ENCODE measurements around the gene PGPEP1.
"Not testable (repeated sequence)": the region's sequence is repeated elsewhere in the genome, so short reads cannot be mapped to it uniquely, and the experiment has no call there.

The PGPEP1 gene

GRCh38 chr19:18321734-18322102, 18.7 kb upstream of the PGPEP1 start:
- H3F3A ChIP-seq (ENCODE audit: insufficient read depth, low read length): 0 out of 2 replicates have a peak, but pooled peaks cover 5% of the 10 kb centered on the region
- peaks cover 40% of the 10 kb centered on the region for H3K4me1 ChIP-seq (ENCODE audit: insufficient read depth, low read length, severe bottlenecking)
- H2AFZ ChIP-seq (ENCODE audit: low read length): no peak overlapping the region
- peak overlapping the region; percentile 88 for H3K9ac ChIP-seq (ENCODE audit: low read length)
- H3K27ac ChIP-seq (ENCODE audit: low read depth, low read length, poor library complexity, severe bottlenecking): peak overlapping the region; percentile 67
- H3K9me2 ChIP-seq (ENCODE audit: low read depth, low read length): no peaks in the 10 kb centered on the region
- H3K9me3 ChIP-seq (ENCODE audit: low read length): no peaks in the 10 kb centered on the region
- H3K4me2 ChIP-seq (ENCODE audit: low read length): peak overlapping the region; percentile 98
- H4K20me1 ChIP-seq (ENCODE audit: insufficient read depth, low read length): no peaks in the 10 kb centered on the region
- no peaks in the 10 kb centered on the region for H3K27me3 ChIP-seq (ENCODE audit: insufficient read depth, low read length)
- peak overlapping the region; percentile 90 for H3K4me3 ChIP-seq (ENCODE audit: low read depth, low read length, poor library complexity, severe bottlenecking)
- peaks cover 19% of the 10 kb centered on the region; the same call in 1 of the 2 replicates for H3K36me3 ChIP-seq (ENCODE audit: insufficient read depth, low read length)
- no peak for TF ChIP-seq EZH2 (IDR thresholded peaks at IDR 0.05; ENCODE audit: borderline replicate concordance, low read length)
- TF ChIP-seq, protein P1, sequence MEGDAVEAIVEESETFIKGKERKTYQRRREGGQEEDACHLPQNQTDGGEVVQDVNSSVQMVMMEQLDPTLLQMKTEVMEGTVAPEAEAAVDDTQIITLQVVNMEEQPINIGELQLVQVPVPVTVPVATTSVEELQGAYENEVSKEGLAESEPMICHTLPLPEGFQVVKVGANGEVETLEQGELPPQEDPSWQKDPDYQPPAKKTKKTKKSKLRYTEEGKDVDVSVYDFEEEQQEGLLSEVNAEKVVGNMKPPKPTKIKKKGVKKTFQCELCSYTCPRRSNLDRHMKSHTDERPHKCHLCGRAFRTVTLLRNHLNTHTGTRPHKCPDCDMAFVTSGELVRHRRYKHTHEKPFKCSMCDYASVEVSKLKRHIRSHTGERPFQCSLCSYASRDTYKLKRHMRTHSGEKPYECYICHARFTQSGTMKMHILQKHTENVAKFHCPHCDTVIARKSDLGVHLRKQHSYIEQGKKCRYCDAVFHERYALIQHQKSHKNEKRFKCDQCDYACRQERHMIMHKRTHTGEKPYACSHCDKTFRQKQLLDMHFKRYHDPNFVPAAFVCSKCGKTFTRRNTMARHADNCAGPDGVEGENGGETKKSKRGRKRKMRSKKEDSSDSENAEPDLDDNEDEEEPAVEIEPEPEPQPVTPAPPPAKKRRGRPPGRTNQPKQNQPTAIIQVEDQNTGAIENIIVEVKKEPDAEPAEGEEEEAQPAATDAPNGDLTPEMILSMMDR (IDR thresholded peaks at IDR 0.05; ENCODE audit: low read length): no peak
- H3K79me2 ChIP-seq (ENCODE audit: insufficient read depth, low read length): peaks cover 13% of the 10 kb centered on the region

DNA sequence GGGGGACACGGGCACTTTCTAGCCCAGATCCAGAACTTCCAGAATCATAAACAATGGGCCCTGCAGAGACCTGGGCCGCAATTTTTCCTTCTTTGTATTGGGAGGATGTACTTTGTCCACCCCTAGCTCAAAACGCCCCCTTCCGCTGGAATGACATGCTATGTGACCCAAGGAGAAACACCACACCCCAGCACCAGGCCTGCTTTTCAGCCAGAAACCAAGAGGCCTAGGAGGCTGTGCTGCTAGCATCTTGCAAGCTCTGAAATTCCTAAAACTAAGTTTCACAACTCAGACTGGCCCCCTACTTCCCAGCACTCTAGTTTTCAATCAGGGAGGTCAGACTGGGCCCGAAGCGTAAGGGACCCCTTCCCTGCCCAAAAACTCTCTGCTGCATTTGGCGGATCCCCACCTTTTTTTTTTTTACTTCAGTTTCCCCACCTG, 18.1 kb upstream of the PGPEP1 start:
- Histone ChIP-seq H3K9me2 (ENCODE audit: low read depth, low read length) (no peaks in the 10 kb centered on the region), H3F3A (ENCODE audit: insufficient read depth, low read length) (0 out of 2 replicates have a peak, but pooled peaks cover 5% of the 10 kb centered on the region), H3K9ac (ENCODE audit: low read length) (peak overlapping the region; percentile 88), H4K20me1 (ENCODE audit: insufficient read depth, low read length) (no peaks in the 10 kb centered on the region), H3K79me2 (ENCODE audit: insufficient read depth, low read length) (peaks cover 13% of the 10 kb centered on the region), H3K27ac (ENCODE audit: low read depth, low read length, poor library complexity, severe bottlenecking) (peak overlapping the region; percentile 67), H3K4me3 (ENCODE audit: low read depth, low read length, poor library complexity, severe bottlenecking) (peak overlapping the region; percentile 90), H3K36me3 (ENCODE audit: insufficient read depth, low read length) (peaks cover 19% of the 10 kb centered on the region; the same call in 1 of the 2 replicates), H3K4me1 (ENCODE audit: insufficient read depth, low read length, severe bottlenecking) (peaks cover 37% of the 10 kb centered on the region), H3K4me2 (ENCODE audit: low read length) (peak overlapping the region; percentile 98), H3K9me3 (ENCODE audit: low read length) (no peaks in the 10 kb centered on the region), H2AFZ (ENCODE audit: low read length) (no peak overlapping the region), H3K27me3 (ENCODE audit: insufficient read depth, low read length) (no peaks in the 10 kb centered on the region)
- TF ChIP-seq EZH2 (IDR thresholded peaks at IDR 0.05; ENCODE audit: borderline replicate concordance, low read length): no peak
- TF ChIP-seq, protein P1 (IDR thresholded peaks at IDR 0.05; ENCODE audit: low read length): peak; percentile 47

DNA sequence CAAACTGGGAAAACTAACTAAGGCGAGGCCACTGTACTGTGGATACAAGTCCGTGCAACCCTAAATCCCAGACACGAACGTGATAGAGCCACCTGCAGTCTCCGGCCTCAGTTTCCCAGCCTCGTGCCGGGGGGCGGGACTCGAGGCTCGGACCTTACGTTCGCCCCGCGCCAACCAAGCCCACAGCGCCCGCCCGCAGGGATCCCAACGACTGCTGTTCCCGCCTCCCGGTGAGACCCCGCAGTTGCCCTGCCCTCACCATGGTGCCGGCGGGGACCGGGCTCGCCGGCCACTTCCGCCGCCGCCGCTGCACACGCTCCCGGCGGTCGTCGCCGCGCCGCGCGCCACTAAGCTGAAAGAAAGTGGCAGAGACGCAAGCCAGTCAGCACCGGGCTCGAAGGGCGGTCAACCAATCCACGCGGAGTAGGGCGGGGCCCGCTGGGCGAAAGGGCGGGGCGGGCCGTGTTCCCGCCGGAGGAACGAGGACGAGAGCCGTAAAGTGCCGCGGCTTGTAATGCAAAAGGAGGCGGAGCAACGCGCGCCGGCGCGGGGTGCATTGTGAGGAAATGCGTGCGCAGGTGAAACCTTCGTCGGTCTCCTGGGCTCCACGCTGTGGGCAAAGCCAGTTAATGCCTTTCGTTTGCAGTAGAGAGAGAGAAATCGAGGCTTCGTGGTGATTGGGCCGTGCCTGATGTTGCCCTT, 17.5 kb upstream of the PGPEP1 start, which contains the start of gene LSM4:
TSS of gene LSM4 (minus strand) at position 318 of the 702 bp plus-strand sequence. CDS start at position 262, 56 bp downstream.
- peak within 1 kb of the TSS; percentile 88 for H3K9ac ChIP-seq (ENCODE audit: low read length)
- peaks cover 19% of the 10 kb centered on the region; the same call in 1 of the 2 replicates for H3K36me3 ChIP-seq (ENCODE audit: insufficient read depth, low read length)
- H4K20me1 ChIP-seq (ENCODE audit: insufficient read depth, low read length): no peaks in the 10 kb centered on the region
- H3K27me3 ChIP-seq (ENCODE audit: insufficient read depth, low read length): no peaks in the 10 kb centered on the region
- H3K9me2 ChIP-seq (ENCODE audit: low read depth, low read length): no peaks in the 10 kb centered on the region
- H3K4me2 ChIP-seq (ENCODE audit: low read length): peak within 1 kb of the TSS; percentile 98
- H3F3A ChIP-seq (ENCODE audit: insufficient read depth, low read length): 0 out of 2 replicates have a peak, but pooled peaks cover 5% of the 10 kb centered on the region
- peaks cover 34% of the 10 kb centered on the region for H3K4me1 ChIP-seq (ENCODE audit: insufficient read depth, low read length, severe bottlenecking)
- peaks cover 13% of the 10 kb centered on the region for H3K79me2 ChIP-seq (ENCODE audit: insufficient read depth, low read length)
- no peak for TF ChIP-seq EZH2 (IDR thresholded peaks at IDR 0.05; ENCODE audit: borderline replicate concordance, low read length)
- TF ChIP-seq, protein P1 (IDR thresholded peaks at IDR 0.05; ENCODE audit: low read length): peak; percentile 46; the same call in 1 of the 2 replicates
- H2AFZ ChIP-seq (ENCODE audit: low read length): peak within 1 kb of the TSS; percentile 73
- H3K27ac ChIP-seq (ENCODE audit: low read depth, low read length, poor library complexity, severe bottlenecking): peak within 1 kb of the TSS; percentile 89
- H3K9me3 ChIP-seq (ENCODE audit: low read length): no peaks in the 10 kb centered on the region
- peak within 1 kb of the TSS; percentile 90 for H3K4me3 ChIP-seq (ENCODE audit: low read depth, low read length, poor library complexity, severe bottlenecking)

DNA sequence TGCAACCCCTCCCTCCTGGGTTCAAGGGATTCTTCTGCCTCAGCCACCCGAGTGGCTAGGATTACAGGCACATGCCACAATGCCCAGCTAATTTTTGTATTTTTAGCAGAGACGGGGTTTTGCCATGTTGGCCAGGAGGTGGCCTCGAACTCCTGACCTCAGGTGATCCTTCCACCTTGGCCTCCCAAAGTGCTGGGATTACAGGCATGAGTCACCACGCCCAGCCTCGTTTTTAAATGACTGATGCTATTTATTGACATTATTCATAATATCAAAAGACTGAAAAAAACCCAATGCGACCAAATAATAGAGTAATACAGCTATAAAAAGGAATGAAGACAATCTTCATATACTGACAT, 16.0 kb upstream of the PGPEP1 start:
- H3K4me2 ChIP-seq (ENCODE audit: low read length); H2AFZ ChIP-seq (ENCODE audit: low read length); H4K20me1 ChIP-seq (ENCODE audit: insufficient read depth, low read length); H3K9me2 ChIP-seq (ENCODE audit: low read depth, low read length); H3F3A ChIP-seq (ENCODE audit: insufficient read depth, low read length); H3K27me3 ChIP-seq (ENCODE audit: insufficient read depth, low read length); H3K9ac ChIP-seq (ENCODE audit: low read length); H3K4me3 ChIP-seq (ENCODE audit: low read depth, low read length, poor library complexity, severe bottlenecking); H3K9me3 ChIP-seq (ENCODE audit: low read length): not testable (repeated sequence)
- Histone ChIP-seq H3K36me3 (ENCODE audit: insufficient read depth, low read length) (peaks cover 19% of the 10 kb centered on the region; the same call in 1 of the 2 replicates), H3K27ac (ENCODE audit: low read depth, low read length, poor library complexity, severe bottlenecking) (peak overlapping the region; percentile 89), H3K4me1 (ENCODE audit: insufficient read depth, low read length, severe bottlenecking) (peaks cover 33% of the 10 kb centered on the region), H3K79me2 (ENCODE audit: insufficient read depth, low read length) (peaks cover 13% of the 10 kb centered on the region)

Data from OCI-LY1 (cell line).